Muscle of leg (tissue), 11 donors: ENCODE data around the gene RERE. TPM values are rescaled to one million over a fixed set of nuclear protein-coding genes. Genes with fewer than 3 reads are reported as not detected.
A peak's percentile ranks its signal among the peaks of the same experiment; 100 is the strongest.

ENCODE experiments used
- DNase-seq: peaks from one replicate; pipeline ENCODE4 v3.0.0; 2013
- H3K27ac ChIP-seq: one replicate; pipeline ENCODE4 v1.5.1; 2013; ENCODE audit warnings: mild to moderate bottlenecking, low read length, control low read depth
- H3K27me3 ChIP-seq: one replicate; pipeline ENCODE4 v1.6.1; 2013; ENCODE audit warnings: low read length; ENCODE audit not compliant: control insufficient read depth, insufficient read depth
- H3K36me3 ChIP-seq: one replicate; pipeline ENCODE4 v1.6.1; 2013; ENCODE audit warnings: low read length; ENCODE audit not compliant: control insufficient read depth, insufficient read depth
- H3K4me1 ChIP-seq: one replicate; pipeline ENCODE4 v1.6.1; 2013; ENCODE audit warnings: low read length; ENCODE audit not compliant: control insufficient read depth, insufficient read depth
- H3K4me3 ChIP-seq: one replicate; pipeline ENCODE4 v1.5.1; 2013; ENCODE audit warnings: low read length, control low read depth
- H3K9me3 ChIP-seq: replicated peaks from 2 replicates; pipeline ENCODE4 v1.6.1; 2013; ENCODE audit warnings: low read depth, low read length; ENCODE audit not compliant: control insufficient read depth
- WGBS: methylation state at CpG from one replicate; pipeline ENCODE4 v1.1.5; 2013; ENCODE audit warnings: missing lambda C conversion rate; ENCODE audit not compliant: insufficient coverage; 5-methylcytosine and 5-hydroxymethylcytosine counted together
- polyA plus RNA-seq, 8 donors: library from polyadenylated mRNA; unstranded; fragments of 120-200 nt; gene quantifications; one replicate each; pipeline versions ENCODE4 v1.2.1 to v1.2.3, GENCODE V29; 2013; ENCODE audit warnings: inconsistent platforms in 1 of 8, low replicate concordance in 1 of 8; ENCODE audit not compliant: insufficient read length in 8 of 8, insufficient read depth in 1 of 8
- total RNA-seq: library from RNA; stranded (reverse); fragments of 120-200 nt; gene quantifications from one replicate; pipeline ENCODE4 v1.2.4, GENCODE V29; 2013

Gene RERE
- total and polyA plus RNA-seq, 9 donors, result 63.7 to 102 (median 82.8) TPM

GRCh38 chr1:8541961-8542521, 275.4 kb downstream of the RERE start:
- H3K27ac ChIP-seq, result no peak overlapping the region
- DNase-seq, result peak; percentile 62
- no peaks in the 10 kb centered on the region for H3K27me3 ChIP-seq
- H3K9me3 ChIP-seq, result peaks cover 4% of the 10 kb centered on the region
- H3K36me3 ChIP-seq, result peaks cover 10% of the 10 kb centered on the region
- no peaks in the 10 kb centered on the region for H3K4me1 ChIP-seq
- 63% methylated on average over 2 of the region's 8 CpGs for WGBS
- H3K4me3 ChIP-seq, result no peak overlapping the region

DNA sequence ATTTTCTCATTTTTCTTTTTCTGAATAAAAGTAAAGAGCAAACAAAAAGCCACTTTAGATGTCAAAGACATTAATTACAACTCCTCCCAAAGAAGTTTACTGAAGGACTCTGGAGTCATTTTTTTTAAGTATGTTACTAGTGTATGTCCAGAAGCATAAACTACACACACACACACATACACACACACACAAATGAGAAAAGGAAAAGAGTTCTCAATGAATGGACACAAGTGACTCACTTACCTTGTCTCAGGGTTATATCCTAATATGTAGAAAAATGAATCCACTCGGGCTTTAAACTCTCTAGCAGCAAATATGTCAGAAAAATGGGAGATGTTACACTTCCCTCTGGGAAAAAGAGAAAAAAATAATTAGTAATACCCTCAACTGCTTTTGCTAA, 276.5 kb downstream of the RERE start:
- no peaks in the 10 kb centered on the region for H3K4me1 ChIP-seq
- WGBS, result no CpG with 5 or more reads among the region's 1 CpG
- no peaks in the 10 kb centered on the region for H3K27me3 ChIP-seq
- peaks cover 4% of the 10 kb centered on the region for H3K9me3 ChIP-seq
- no peak for DNase-seq
- H3K36me3 ChIP-seq, result peaks cover 9% of the 10 kb centered on the region
- H3K4me3 ChIP-seq, result no peak overlapping the region
- H3K27ac ChIP-seq, result no peak overlapping the region

DNA sequence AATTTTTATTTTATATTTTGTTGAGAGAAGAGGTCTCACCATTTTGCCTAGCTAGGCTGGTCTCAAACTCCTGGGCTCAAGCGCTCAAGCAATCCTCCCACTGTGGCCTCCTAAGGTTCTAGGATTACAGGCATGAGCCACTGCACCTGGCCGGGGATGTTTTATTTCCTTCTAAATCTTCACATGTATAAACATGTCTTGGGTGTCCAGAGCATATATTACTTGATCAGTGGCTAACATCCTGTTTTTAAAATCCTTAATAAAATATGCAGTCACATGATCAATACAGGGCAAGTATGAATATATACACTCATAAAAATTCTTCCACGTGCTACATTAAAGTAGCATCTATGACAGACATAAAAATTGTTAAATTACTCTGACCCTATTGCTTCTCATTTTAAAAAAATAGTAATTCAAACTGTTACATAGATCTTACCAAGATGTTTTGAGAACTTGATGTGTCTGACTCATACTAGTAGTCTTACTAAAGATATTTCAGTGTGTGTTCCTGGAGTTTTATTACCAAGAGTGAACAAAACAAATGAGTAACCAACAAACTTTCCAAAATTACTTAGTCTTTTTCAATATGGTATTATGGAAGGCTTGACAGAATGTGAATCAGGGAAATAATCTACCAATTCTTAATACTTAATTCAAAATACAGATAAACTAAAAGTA, 277.0 kb downstream of the RERE start:
- no CpG with 5 or more reads among the region's 3 CpGs for WGBS
- Histone ChIP-seq H3K36me3 (peaks cover 8% of the 10 kb centered on the region), H3K9me3 (peaks cover 4% of the 10 kb centered on the region), H3K27me3 (no peaks in the 10 kb centered on the region), H3K4me1 (no peaks in the 10 kb centered on the region), H3K27ac (no peak overlapping the region), H3K4me3 (no peak overlapping the region)
- no peak for DNase-seq

DNA sequence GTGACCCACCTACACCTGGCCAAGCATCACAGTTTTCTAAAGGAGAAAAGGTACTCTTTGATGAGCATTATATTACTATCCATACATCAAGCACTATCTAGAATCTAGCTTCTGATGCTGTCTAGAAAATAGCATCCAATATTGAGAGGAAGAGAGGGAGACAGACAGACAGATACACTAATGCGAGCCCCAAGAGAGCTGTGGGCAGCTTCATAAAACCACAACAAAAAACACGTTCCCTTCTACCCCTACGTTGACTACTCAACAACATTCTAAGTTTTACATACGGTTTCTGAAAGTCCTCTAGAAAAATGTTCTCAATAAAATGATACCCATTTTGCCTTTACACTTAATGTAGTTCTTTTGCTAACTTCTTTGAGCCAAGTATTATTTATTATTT, 277.8 kb downstream of the RERE start:
- WGBS, result 100% methylated on average over 1 of the region's 4 CpGs
- no peak for DNase-seq
- Histone ChIP-seq H3K4me1 (no peaks in the 10 kb centered on the region), H3K36me3 (peaks cover 5% of the 10 kb centered on the region), H3K9me3 (peaks cover 4% of the 10 kb centered on the region), H3K27me3 (no peaks in the 10 kb centered on the region), H3K27ac (no peak overlapping the region), H3K4me3 (no peak overlapping the region)

GRCh38 chr1:8538502-8538901, 278.9 kb downstream of the RERE start:
- WGBS, result no CpG with 5 or more reads among the region's 3 CpGs

GRCh38 chr1:8537991-8538390, 279.4 kb downstream of the RERE start:
- no CpG with 5 or more reads among the region's 2 CpGs for WGBS
- no peaks in the 10 kb centered on the region for H3K27me3 ChIP-seq
- no peaks in the 10 kb centered on the region for H3K4me1 ChIP-seq
- no peak overlapping the region for H3K27ac ChIP-seq
- H3K9me3 ChIP-seq, result no peaks in the 10 kb centered on the region
- no peak for DNase-seq
- H3K36me3 ChIP-seq, result peaks cover 4% of the 10 kb centered on the region
- H3K4me3 ChIP-seq, result no peak overlapping the region

More at GRCh38 chr1:8538502-8538901, 278.9 kb downstream of the RERE start:
- H3K27ac ChIP-seq, result no peak overlapping the region
- no peak overlapping the region for H3K4me3 ChIP-seq
- peaks cover under 1% of the 10 kb centered on the region for H3K9me3 ChIP-seq
- peaks cover 4% of the 10 kb centered on the region for H3K36me3 ChIP-seq
- no peak for DNase-seq
- no peaks in the 10 kb centered on the region for H3K4me1 ChIP-seq
- no peaks in the 10 kb centered on the region for H3K27me3 ChIP-seq

DNA sequence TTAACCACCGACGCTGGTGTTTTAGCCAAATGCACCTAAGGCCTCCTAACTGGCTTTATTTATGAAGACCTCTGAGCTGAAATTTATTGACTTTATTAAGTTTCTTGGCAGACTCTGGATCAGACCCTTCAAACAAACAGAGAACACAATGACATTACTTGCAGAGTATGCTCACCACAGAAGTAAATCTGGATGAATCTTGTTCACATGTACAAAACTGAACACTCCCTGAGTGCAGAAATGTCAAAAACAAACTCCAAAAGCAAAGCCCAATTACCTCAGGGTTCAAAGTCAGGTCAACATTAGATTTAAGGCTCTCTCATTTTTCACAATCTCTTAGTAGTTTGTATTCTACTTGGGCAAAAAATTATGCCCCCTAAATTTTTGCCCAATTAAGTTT, 280.9 kb downstream of the RERE start:
- peak; percentile 54 for DNase-seq
- Histone ChIP-seq H3K4me1 (no peaks in the 10 kb centered on the region), H3K9me3 (no peaks in the 10 kb centered on the region), H3K4me3 (no peak overlapping the region), H3K36me3 (peaks cover 4% of the 10 kb centered on the region), H3K27ac (no peak overlapping the region), H3K27me3 (no peaks in the 10 kb centered on the region)
- no CpG with 5 or more reads among the region's 2 CpGs for WGBS

DNA sequence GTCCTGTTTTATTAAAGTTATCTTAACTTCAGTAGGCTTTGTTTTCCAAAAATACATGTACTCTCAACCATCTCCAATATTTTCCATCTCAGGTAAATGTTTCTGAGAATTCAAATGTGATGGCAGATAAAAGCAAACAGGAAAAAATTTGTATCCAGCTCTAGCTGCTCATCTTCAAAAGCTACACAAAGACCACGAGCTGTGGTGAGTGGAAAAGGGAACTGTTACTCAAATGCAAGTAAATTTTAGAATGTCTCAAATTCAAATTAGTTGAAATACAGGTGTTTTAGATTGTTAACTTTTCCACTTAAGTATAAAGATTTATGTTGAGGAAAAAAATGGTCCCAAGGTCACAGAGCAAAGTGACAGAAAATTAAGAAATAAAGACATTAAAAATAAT, 283.5 kb downstream of the RERE start:
- Histone ChIP-seq H3K4me1 (no peaks in the 10 kb centered on the region), H3K27me3 (no peaks in the 10 kb centered on the region), H3K4me3 (no peak overlapping the region), H3K27ac (no peak overlapping the region), H3K36me3 (peaks cover 4% of the 10 kb centered on the region), H3K9me3 (no peaks in the 10 kb centered on the region)
- DNase-seq, result no peak
- no CpG with 5 or more reads among the region's 1 CpG for WGBS

DNA sequence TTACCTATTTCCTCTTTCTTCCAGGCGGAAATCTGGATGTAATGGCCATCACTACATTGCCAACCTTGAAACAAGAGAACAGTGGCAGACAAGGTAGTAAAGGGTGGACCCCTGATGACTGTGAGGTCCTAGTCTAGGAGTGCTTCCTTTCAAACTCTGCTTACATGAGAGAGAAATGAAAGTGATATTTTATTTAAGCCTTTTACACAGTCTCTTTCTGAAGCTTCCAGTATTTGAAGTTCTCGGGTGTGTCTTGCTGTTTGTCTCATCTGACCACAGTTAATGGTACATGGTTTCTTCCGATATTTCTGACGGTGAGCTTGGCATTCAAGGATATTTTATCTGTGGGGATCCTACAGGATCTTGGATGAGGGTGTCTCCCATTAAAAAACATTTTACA, 284.3 kb downstream of the RERE start:
- Histone ChIP-seq H3K9me3 (no peaks in the 10 kb centered on the region), H3K4me1 (no peaks in the 10 kb centered on the region), H3K4me3 (no peak overlapping the region), H3K36me3 (peaks cover 4% of the 10 kb centered on the region), H3K27me3 (no peaks in the 10 kb centered on the region), H3K27ac (no peak overlapping the region)
- DNase-seq, result no peak
- no CpG with 5 or more reads among the region's 4 CpGs for WGBS

DNA sequence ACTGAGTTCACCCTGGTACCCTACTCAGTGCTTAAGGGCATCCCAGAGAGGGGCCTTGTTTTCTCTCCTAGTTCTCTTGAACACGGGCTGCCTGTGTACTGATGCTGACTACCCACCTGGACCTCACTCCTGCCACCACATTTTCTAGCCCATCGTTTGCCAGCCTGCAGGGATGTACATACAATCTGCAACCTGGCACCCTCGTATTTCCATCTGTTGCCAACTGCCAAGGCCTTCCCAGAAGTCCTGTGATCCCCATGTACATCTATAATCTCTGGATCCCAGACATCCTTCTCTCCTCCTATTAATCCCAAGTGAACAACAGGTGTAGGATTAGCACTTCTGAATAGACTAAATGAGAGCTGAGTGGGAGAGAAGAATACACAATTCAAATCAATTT, 287.5 kb downstream of the RERE start:
- peaks cover 4% of the 10 kb centered on the region for H3K36me3 ChIP-seq
- WGBS, result 78% methylated on average over 3 of the region's 3 CpGs
- peaks cover 10% of the 10 kb centered on the region for H3K4me1 ChIP-seq
- H3K4me3 ChIP-seq, result no peak overlapping the region
- no peak for DNase-seq
- H3K9me3 ChIP-seq, result no peaks in the 10 kb centered on the region
- H3K27me3 ChIP-seq, result no peaks in the 10 kb centered on the region
- no peak overlapping the region for H3K27ac ChIP-seq
